Fibroblast of mammary gland (primary cell): Measurements from ENCODE around the gene UBE2Q2.

ENCODE experiments used
- DNase-seq: peaks from one replicate; pipeline ENCODE4 v3.0.0-alpha.2; 2010; ENCODE audit warnings: low read depth
- H3K4me3 ChIP-seq: 2 replicates; pipeline ENCODE4 v1.5.1; 2011; ENCODE audit warnings: low read depth, mild to moderate bottlenecking, low read length, moderate library complexity; ENCODE audit not compliant: control insufficient read depth
- TF ChIP-seq, protein P1 (sequence below): conservative IDR thresholded peaks from 2 replicates; pipeline ENCODE4 v1.5.1; 2011; ENCODE audit warnings: low read depth, low read length, inconsistent platforms; ENCODE audit not compliant: control insufficient read depth, insufficient read depth

Gene UBE2Q2

DNA sequence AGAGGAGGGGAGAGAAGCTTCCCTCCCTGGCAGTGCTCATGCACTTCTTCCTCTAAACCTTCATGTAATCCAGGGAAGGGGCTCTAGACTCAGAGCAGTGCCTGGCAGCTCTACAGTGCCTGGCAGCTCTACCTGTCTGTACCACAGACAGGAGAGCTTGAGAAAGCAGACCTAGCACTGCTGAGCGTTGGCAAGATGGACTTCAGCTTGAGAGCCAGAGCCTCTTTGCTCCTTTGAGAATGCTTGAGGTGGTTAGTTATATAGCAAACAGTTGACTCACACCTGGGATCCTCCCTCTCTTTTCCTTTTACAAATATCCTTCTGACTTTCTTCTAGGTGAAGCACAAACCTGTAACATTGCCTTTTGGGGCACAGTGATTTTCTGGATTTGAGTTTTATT, 81.3 kb downstream of the UBE2Q2 start:
- DNase-seq, result no peak
- TF ChIP-seq, protein P1, sequence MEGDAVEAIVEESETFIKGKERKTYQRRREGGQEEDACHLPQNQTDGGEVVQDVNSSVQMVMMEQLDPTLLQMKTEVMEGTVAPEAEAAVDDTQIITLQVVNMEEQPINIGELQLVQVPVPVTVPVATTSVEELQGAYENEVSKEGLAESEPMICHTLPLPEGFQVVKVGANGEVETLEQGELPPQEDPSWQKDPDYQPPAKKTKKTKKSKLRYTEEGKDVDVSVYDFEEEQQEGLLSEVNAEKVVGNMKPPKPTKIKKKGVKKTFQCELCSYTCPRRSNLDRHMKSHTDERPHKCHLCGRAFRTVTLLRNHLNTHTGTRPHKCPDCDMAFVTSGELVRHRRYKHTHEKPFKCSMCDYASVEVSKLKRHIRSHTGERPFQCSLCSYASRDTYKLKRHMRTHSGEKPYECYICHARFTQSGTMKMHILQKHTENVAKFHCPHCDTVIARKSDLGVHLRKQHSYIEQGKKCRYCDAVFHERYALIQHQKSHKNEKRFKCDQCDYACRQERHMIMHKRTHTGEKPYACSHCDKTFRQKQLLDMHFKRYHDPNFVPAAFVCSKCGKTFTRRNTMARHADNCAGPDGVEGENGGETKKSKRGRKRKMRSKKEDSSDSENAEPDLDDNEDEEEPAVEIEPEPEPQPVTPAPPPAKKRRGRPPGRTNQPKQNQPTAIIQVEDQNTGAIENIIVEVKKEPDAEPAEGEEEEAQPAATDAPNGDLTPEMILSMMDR, result no peak
- no peak overlapping the region for H3K4me3 ChIP-seq

DNA sequence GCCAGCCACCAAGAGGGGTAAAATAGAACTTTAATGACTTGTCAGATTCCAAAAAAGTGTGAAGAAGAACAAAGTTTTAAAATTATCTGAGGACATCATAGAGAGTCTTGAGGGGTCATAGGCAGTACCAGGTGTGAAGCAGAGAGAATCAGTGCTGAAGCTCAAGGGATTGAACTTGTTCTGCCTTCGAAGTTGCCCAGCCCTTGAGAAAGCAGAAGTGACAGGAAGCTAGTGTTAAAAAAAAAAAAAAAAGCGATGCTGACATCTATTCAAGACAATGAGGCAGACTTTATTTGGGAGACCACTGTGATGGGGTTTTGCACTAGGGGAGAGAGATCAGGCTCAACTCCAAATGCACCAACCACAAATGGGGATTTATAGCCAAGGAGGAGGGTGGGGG, 82.2 kb downstream of the UBE2Q2 start:
- H3K4me3 ChIP-seq, result no peak overlapping the region
- TF ChIP-seq, protein P1, result no peak
- no peak for DNase-seq

DNA sequence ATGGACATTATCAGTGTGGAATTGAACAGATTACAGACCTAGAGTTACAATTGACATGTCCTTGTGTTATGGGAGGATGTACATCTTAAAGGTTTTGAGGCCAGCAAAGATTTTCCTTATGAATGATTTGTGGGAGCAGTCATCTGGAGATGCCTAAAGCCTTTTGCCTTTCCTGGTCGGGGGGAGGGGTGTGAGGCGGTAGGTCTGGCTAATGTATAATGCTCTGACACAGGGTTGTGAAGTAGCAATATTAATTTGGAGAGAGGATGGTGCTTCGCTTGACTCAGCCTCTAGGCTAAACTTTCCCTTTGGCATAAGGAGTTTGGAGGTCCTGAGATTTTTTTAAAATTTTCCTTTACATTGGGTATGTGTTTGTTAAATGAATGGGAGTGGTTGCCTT, 83.7 kb downstream of the UBE2Q2 start:
- no peak overlapping the region for H3K4me3 ChIP-seq
- TF ChIP-seq, protein P1, result no peak
- no peak for DNase-seq

DNA sequence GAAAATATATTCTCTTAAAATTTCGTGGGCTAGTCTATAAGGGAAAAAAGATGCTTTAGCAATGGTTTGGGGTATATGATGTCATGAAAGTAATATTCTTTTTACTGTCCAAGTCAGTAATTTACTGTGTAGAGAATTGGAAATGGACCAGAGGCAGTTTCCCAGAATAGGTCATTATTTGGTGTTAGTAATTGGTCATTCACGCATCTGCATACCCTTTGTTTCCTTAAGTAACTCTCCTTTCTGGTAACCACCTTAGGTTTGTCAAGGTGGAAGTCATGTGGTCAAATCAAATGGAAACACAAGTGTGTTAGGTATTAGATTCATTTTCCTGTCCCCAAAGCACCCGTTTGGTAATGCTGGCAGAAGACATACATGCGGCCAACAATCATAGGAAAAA, 84.4 kb downstream of the UBE2Q2 start:
- DNase-seq, result no peak
- no peak overlapping the region for H3K4me3 ChIP-seq
- TF ChIP-seq, protein P1, result no peak

DNA sequence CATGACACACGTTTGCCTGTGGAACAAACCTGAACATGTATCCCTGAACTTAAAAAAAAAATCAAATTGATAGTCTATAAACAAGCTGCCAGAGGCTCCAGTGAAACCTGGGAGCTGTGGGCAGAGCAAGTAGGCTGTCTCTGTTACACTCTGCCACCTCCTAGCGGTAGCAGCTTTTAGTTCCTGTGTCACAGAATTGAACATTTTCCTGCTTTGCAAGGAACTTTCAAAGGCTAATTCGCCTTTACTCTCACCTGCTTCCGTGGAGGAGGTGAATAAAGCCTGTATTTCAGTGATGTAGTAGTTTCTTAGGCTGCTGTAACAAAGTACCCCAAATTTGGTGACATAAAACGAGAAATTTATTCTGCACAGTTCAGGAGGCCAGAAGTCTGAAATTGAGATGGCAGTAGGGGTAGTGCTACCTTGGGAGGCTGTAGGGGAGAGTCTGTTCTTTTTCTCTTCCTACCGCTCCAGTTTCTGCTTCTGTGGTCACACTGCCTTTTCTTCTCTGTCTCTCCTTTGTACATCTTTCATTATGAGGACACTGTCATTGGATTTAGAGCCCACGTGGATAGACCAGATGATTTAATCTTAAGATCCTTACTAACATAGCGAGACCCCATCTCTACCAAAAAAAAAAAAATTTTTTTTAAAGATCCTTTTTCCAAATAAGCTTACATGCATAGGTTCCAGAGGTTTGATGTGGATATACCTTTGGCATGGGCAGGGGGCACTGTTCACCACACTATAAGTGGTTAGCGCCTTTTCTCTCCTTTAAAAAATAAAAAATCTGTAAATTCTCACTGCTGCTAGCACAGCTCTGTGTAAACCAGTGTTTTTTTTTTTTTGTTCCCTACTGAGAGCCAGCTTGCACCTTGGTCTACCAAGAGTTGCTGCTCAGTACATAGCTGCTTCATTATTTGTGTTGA, 85.7 kb downstream of the UBE2Q2 start:
- no peak overlapping the region for H3K4me3 ChIP-seq
- TF ChIP-seq, protein P1, result peak; percentile 22
- DNase-seq, result no peak

DNA sequence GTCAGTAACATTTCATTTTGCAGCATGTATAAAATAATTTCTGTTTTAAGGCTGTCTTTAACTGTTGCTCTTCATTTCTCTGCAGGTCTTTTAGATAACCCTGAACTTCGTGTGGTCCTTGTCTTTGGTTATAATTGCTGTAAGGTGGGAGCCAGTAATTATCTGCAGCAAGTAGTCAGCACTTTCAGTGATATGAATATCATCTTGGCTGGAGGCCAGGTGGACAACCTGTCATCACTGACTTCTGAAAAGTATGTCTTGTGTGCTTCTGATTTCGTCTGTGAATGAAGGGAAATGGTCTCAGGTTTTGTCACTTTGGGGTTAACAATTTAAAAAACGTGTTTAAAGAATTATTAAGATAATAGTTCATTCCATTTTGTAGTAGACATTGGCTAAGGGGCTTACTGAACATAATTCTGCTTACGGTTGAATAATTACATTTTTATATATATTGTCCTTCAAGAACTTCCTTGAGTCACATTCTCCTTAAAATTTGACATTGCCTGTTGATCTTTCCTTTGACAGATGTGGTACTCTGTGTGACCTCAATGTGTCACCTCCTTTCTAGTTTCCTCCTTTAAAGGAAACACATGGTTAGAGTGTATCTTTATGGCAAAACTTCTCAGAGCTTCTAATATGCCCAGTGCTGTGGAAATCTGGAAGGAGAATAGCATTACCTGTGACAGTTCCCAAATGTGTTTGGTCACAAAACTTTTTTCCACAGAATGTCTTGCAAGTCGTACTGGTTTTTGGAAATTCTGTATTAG, 86.7 kb downstream of the UBE2Q2 start:
- no peak overlapping the region for H3K4me3 ChIP-seq
- TF ChIP-seq, protein P1, result no peak
- no peak for DNase-seq
